SJCRH30 (cell line): ENCODE results near the gene POR. TPM values are rescaled to one million over a fixed set of nuclear protein-coding genes. Genes with fewer than 3 reads are reported as not detected.
"Not testable (repeated sequence)": the region's sequence is repeated elsewhere in the genome, so short reads cannot be mapped to it uniquely, and the experiment has no call there.

ENCODE experiments used
- DNase-seq, 2 experiments: peaks; one replicate each; pipeline ENCODE4 v3.0.0-alpha.2; 2015 to 2020
- H3K27ac ChIP-seq: fragments of 250-450 bp; sonication (Bioruptor Pico); 2 replicates; pipeline ENCODE4 v1.5.1; 2020; ENCODE audit warnings: mild to moderate bottlenecking, moderate library complexity
- H3K27me3 ChIP-seq: fragments of 250-450 bp; sonication (Bioruptor Pico); 2 replicates; pipeline ENCODE4 v1.5.1; 2020; ENCODE audit warnings: mild to moderate bottlenecking, moderate library complexity
- H3K36me3 ChIP-seq: fragments of 250-450 bp; sonication (Bioruptor Pico); 2 replicates; pipeline ENCODE4 v1.5.1; 2020; ENCODE audit warnings: mild to moderate bottlenecking, moderate library complexity
- H3K4me1 ChIP-seq: fragments of 250-450 bp; sonication (Bioruptor Pico); 2 replicates; pipeline ENCODE4 v1.5.1; 2020; ENCODE audit warnings: mild to moderate bottlenecking, moderate library complexity
- H3K4me3 ChIP-seq: fragments of 250-450 bp; sonication (Bioruptor Pico); 2 replicates; pipeline ENCODE4 v1.5.1; 2020; ENCODE audit warnings: mild to moderate bottlenecking, moderate library complexity
- H3K9me3 ChIP-seq: fragments of 250-450 bp; sonication (Bioruptor Pico); replicated peaks from 2 replicates; pipeline ENCODE4 v1.5.1; 2020; ENCODE audit warnings: mild to moderate bottlenecking, moderate library complexity
- total RNA-seq: library from RNA; depleted of rRNA; stranded (reverse); fragments of >200 nt; shearing (Covaris generic); gene quantifications from 2 replicates; pipeline ENCODE4 v1.2.3, GENCODE V29; 2014

POR gene
- total RNA-seq, 1 experiment from 2014 or later, result 109 TPM

GRCh38 chr7:76003351-76003750 is 88.4 kb downstream of the POR start:
- no peak for DNase-seq
- H3K27me3 ChIP-seq, result no peaks in the 10 kb centered on the region
- H3K27ac ChIP-seq, result no peak overlapping the region
- no peaks in the 10 kb centered on the region for H3K9me3 ChIP-seq
- no peak overlapping the region for H3K4me3 ChIP-seq
- peaks cover 14% of the 10 kb centered on the region for H3K36me3 ChIP-seq
- H3K4me1 ChIP-seq, result no peaks in the 10 kb centered on the region

GRCh38 chr7:76005004-76005403 is 90.0 kb downstream of the POR start:
- H3K27ac ChIP-seq, H3K4me3 ChIP-seq, H3K9me3 ChIP-seq, H3K27me3 ChIP-seq, DNase-seq: not testable (repeated sequence)
- Histone ChIP-seq H3K4me1 (peaks cover 12% of the 10 kb centered on the region), H3K36me3 (peaks cover 11% of the 10 kb centered on the region; the same call in 1 of the 2 replicates)

- peaks cover 34% of the 10 kb centered on the region for H3K4me1 ChIP-seq
- H3K9me3 ChIP-seq, result no peaks in the 10 kb centered on the region
- no peak overlapping the region; the same call in 1 of the 2 replicates for H3K27ac ChIP-seq
- no peak for DNase-seq
- H3K36me3 ChIP-seq, result peaks cover 4% of the 10 kb centered on the region; the same call in 1 of the 2 replicates
- H3K4me3 ChIP-seq, result no peak overlapping the region
- H3K27me3 ChIP-seq, result no peaks in the 10 kb centered on the region
Observed at GRCh38 chr7:76008156-76008687, 93.3 kb downstream of the POR start.

GRCh38 chr7:76009672-76010600 is 95.0 kb downstream of the POR start:
- peak overlapping the region; percentile 74 for H3K27ac ChIP-seq
- peaks cover 34% of the 10 kb centered on the region for H3K4me1 ChIP-seq
- H3K9me3 ChIP-seq, result no peaks in the 10 kb centered on the region
- peaks cover 4% of the 10 kb centered on the region; the same call in 1 of the 2 replicates for H3K36me3 ChIP-seq
- DNase-seq, result peak; percentile 88 to 94
- H3K4me3 ChIP-seq, result no peak overlapping the region
- no peaks in the 10 kb centered on the region for H3K27me3 ChIP-seq

- DNase-seq, result peak; percentile 86 to 87
- peak overlapping the region; percentile 74 for H3K27ac ChIP-seq
- peaks cover 11% of the 10 kb centered on the region; the same call in 1 of the 2 replicates for H3K36me3 ChIP-seq
- H3K9me3 ChIP-seq, result no peaks in the 10 kb centered on the region
- H3K27me3 ChIP-seq, result no peaks in the 10 kb centered on the region
- H3K4me3 ChIP-seq, result no peak overlapping the region
- peaks cover 34% of the 10 kb centered on the region for H3K4me1 ChIP-seq
Observed at GRCh38 chr7:76011442-76011861, 96.5 kb downstream of the POR start.

GRCh38 chr7:76016191-76016947 is 101.4 kb downstream of the POR start:
- Histone ChIP-seq H3K4me1 (peaks cover 8% of the 10 kb centered on the region), H3K27ac (no peak overlapping the region), H3K9me3 (no peaks in the 10 kb centered on the region), H3K36me3 (peaks cover 16% of the 10 kb centered on the region; the same call in 1 of the 2 replicates), H3K27me3 (no peaks in the 10 kb centered on the region), H3K4me3 (no peak overlapping the region)
- no peak for DNase-seq

GRCh38 chr7:76018520-76018919 is 103.6 kb downstream of the POR start:
- not testable (repeated sequence) for H3K27me3 ChIP-seq, DNase-seq, H3K27ac ChIP-seq, H3K4me1 ChIP-seq, H3K4me3 ChIP-seq, H3K9me3 ChIP-seq
- H3K36me3 ChIP-seq, result peaks cover 19% of the 10 kb centered on the region; the same call in 1 of the 2 replicates

GRCh38 chr7:76020031-76020714 is 105.2 kb downstream of the POR start:
- DNase-seq, result peak; percentile 73 to 93
- Histone ChIP-seq H3K27ac (no peak overlapping the region), H3K4me1 (no peaks in the 10 kb centered on the region), H3K4me3 (no peak overlapping the region), H3K9me3 (no peaks in the 10 kb centered on the region), H3K36me3 (peaks cover 15% of the 10 kb centered on the region; the same call in 1 of the 2 replicates), H3K27me3 (no peaks in the 10 kb centered on the region)

- no peaks in the 10 kb centered on the region for H3K4me1 ChIP-seq
- no peaks in the 10 kb centered on the region for H3K9me3 ChIP-seq
- no peak overlapping the region for H3K27ac ChIP-seq
- H3K27me3 ChIP-seq, result no peaks in the 10 kb centered on the region
- peaks cover 13% of the 10 kb centered on the region for H3K36me3 ChIP-seq
- H3K4me3 ChIP-seq, result no peak overlapping the region
- peak in 1 of 2 experiments; percentile 28 for DNase-seq
Observed at GRCh38 chr7:76022026-76022780, 107.2 kb downstream of the POR start.

GRCh38 chr7:76023002-76023401 is 108.0 kb downstream of the POR start:
- H3K27me3 ChIP-seq, result no peaks in the 10 kb centered on the region
- H3K4me1 ChIP-seq, result no peaks in the 10 kb centered on the region
- no peaks in the 10 kb centered on the region for H3K9me3 ChIP-seq
- no peak overlapping the region for H3K27ac ChIP-seq
- peaks cover 13% of the 10 kb centered on the region for H3K36me3 ChIP-seq
- H3K4me3 ChIP-seq, result no peak overlapping the region
- DNase-seq, result peak in 1 of 2 experiments; percentile 30

- not testable (repeated sequence) for H3K4me3 ChIP-seq, H3K27me3 ChIP-seq, H3K36me3 ChIP-seq, H3K4me1 ChIP-seq, DNase-seq, H3K27ac ChIP-seq, H3K9me3 ChIP-seq
Observed at GRCh38 chr7:76029682-76030081, 114.7 kb downstream of the POR start.

GRCh38 chr7:76031964-76032363 is 117.0 kb downstream of the POR start:
- Histone ChIP-seq H3K4me3 (no peak overlapping the region), H3K9me3 (no peaks in the 10 kb centered on the region), H3K27me3 (no peaks in the 10 kb centered on the region), H3K27ac (no peak overlapping the region), H3K4me1 (no peaks in the 10 kb centered on the region), H3K36me3 (peaks cover 4% of the 10 kb centered on the region)
- no peak for DNase-seq
